ENCODE data around the gene COL4A6.

Gene COL4A6

DNA sequence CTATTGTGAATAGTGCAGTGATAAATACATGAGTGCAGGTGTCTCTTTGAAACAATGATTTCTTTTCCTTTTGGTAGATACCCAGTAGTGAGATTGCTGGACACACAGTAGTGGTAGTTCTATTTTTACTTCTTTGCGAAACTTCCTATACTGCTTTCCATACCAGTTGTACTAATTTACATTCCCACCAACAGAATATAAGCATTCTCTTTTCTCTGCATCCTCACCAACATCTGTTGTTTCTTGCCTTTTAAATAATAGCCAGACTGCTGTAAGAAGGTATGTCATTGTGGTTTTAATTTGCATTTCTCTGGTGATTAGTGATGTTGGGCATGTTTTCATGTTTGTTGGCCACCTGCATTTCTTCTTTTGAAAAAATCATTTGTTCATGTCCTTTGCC lies 105.9 kb downstream of the COL4A6 start:
- DNase-seq (ENCODE audit: low read depth in 2 of 3, low spot score in 1 of 3), result no peak

DNA sequence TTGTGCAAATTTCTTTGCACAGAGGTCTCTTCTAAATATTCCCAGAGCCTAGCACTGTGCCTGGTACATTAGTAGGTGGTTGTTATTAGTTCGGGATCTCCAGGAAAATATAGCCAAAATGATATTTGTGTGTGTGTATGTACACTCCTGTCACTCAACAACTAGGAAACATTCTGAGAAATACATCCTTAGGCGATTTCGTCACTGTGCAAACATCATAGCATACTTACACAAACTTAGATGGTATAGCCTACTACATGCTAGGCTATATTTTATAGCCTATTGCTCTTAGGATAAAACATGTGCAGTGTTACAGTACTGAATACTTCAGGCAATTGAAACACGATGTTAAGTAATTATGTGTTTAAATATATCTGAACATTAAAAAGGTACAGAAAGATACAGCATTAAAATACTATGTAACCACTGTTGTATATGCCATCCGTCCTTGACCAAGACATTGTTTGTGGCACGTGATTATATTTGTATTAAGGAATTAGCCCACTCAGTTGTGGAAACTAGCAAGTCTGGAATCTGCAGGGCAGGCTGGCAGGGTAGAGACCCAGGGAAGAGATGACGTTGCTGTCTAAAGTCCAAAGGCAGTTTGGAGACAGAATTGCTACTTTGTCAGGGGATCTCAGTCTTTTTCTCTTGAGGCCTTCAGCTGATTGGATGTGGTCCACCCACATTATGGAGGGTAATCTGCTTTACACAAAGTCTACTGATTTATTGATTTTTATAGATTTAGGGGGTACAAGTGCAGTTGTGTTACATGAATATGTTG lies 106.9 kb downstream of the COL4A6 start:
- DNase-seq (ENCODE audit: low read depth in 2 of 3, low spot score in 1 of 3), result no peak

DNA sequence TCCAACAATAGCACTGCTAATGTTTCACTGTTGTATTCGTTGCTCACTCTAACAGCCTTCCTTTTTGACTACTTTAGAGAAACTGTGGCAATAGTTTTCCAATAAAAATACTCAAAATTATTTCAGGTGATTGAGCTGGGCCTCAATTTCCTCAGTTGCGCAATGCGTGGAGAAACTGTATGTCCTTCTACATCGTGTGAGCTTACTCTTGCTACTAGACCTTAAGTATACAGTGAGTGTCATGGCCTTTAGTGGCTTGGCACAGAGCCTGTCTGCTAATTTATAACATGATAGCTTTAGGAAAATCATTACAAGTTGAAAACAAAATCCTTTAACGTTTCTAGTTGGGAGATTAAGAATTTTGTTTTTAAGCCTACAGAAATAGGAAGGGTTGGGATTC lies 114.5 kb downstream of the COL4A6 start:
- no peak for DNase-seq (ENCODE audit: low read depth in 2 of 3, low spot score in 1 of 3)

DNA sequence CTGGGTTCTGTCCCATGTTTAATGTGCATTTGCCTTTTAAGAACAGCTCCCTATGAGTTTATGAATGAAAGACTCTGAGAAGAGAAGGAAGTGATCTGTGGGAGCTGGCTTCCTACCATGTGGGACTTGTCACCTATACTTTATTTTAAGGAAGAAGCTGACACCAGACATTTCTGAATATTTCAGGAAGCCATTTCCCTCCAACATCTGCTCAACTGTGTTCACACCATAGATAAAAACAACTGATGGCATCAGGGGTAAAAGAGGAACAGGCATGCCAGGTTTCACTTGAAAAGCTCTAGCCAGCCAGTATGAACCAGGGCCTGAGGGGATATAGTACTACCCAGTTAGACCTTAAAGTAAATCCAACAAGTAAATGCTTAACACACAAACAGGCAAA lies 116.0 kb downstream of the COL4A6 start:
- DNase-seq (ENCODE audit: low read depth in 2 of 3, low spot score in 1 of 3), result no peak

DNA sequence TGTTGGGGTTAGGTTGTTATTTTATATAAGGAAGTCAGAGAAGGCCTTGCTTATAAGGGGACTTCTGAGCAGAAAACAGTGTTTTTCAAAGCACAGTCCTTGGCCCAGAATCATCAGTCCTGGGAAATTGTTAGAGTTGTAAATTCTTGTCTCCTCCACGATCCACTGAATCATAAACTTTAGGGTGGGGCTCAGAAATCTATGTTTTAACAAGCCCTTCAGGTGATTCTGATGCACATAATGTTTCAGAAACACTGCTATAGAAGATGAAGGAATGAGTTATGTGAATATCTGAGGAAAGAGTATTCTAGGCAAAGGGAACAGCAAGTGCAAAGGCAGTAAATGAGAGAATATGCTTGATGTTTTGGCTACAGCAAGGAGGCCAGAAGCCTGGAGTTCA lies 121.8 kb downstream of the COL4A6 start:
- DNase-seq (ENCODE audit: low read depth in 2 of 3, low spot score in 1 of 3), result no peak

DNA sequence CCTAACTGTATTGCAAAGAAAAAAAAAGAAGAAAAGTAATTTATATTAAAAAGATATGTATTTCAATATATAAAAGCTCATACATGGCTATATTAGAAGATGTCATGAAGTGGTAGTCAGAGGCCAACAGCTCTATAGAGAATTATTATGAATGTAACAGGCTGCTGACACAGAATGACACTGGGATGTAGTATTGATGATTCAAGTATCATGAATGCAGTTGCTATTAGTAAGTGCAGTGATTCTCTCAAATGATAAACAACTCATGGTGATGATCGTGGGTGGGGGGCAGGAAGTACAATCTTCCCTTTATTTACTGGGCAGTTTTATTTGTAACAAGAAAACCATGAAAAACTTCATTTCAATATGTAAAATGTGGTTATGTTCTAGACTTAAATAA lies 124.6 kb downstream of the COL4A6 start:
- no peak for DNase-seq (ENCODE audit: low read depth in 2 of 3, low spot score in 1 of 3)

DNA sequence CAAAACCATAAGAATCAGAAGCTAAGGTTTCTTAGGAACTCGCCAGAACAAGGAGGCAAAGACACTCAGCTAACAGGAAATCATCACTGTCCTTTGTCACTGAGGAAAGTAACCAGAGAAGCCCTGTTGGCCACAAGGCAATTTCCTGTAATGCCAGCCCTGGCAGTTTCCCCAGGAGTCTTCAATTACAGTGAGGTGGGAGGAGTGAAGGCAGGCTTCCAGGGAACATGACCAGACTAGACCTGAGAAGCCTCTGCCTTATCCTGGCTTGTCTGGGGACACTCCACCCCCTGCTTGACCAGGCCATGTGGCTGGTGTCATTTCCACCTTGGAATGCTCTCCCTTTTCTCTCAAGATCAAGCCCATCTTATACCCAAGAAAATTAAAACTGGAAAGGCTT lies 125.3 kb downstream of the COL4A6 start:
- DNase-seq (ENCODE audit: low read depth in 2 of 3, low spot score in 1 of 3), result no peak

DNA sequence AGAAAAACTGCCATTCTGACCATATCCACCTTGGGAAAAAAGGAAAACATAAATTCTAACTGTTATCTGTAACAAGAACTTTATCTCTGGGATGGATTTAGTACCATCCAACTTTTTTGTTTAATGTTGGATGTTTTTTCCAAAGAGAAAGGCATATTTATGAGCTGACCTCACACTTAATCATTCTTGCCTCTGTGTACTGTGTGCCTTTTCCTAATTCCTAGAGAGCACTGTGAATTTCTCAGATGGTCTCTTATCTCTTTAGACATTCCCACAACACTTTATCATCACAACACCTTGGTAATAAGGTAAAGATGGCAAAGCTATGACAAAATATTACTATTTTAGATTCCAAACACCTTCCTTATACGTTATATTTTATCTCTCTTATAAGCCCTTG lies 126.2 kb downstream of the COL4A6 start:
- no peak for DNase-seq (ENCODE audit: low read depth in 2 of 3, low spot score in 1 of 3)

DNA sequence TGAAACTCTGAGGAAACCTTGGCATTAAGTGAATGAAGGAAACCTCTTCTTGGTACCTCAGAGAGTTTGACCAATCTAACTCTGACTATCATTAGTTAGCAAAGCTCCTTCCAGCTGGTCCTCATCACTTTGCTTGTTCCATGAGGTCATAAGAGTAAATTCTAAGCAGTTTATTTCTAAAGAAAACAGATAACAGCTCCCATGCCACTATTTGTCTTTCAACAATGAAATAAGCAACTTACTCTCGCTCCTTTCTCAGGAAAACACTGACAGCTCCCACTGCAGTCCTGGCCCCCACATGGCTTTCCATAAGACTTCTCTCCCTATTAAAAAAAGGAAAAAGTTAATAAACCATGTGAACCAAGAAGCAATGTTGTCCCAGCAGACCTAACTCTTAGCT lies 127.7 kb downstream of the COL4A6 start:
- no peak for DNase-seq (ENCODE audit: low read depth in 2 of 3, low spot score in 1 of 3)

DNA sequence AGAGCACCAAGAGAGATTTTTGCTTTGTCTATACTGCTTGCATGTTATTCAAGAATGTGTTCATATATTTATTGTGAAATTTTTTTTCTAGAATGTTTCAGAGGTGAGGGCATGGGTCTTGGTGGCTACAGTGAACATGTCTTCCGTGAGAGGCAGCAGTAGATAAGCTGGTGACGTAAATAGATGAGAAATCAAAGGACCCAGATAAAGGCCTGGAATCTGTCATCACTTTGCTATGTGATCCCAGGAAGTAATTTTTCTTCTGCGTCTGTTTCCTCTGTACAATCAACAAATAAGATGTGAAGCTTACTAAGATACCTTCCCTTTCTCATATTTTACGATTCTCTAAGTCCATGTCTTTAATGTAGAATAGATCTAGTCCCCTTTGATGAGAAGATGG lies 129.1 kb downstream of the COL4A6 start:
- DNase-seq (ENCODE audit: low read depth in 2 of 3, low spot score in 1 of 3), result no peak

DNA sequence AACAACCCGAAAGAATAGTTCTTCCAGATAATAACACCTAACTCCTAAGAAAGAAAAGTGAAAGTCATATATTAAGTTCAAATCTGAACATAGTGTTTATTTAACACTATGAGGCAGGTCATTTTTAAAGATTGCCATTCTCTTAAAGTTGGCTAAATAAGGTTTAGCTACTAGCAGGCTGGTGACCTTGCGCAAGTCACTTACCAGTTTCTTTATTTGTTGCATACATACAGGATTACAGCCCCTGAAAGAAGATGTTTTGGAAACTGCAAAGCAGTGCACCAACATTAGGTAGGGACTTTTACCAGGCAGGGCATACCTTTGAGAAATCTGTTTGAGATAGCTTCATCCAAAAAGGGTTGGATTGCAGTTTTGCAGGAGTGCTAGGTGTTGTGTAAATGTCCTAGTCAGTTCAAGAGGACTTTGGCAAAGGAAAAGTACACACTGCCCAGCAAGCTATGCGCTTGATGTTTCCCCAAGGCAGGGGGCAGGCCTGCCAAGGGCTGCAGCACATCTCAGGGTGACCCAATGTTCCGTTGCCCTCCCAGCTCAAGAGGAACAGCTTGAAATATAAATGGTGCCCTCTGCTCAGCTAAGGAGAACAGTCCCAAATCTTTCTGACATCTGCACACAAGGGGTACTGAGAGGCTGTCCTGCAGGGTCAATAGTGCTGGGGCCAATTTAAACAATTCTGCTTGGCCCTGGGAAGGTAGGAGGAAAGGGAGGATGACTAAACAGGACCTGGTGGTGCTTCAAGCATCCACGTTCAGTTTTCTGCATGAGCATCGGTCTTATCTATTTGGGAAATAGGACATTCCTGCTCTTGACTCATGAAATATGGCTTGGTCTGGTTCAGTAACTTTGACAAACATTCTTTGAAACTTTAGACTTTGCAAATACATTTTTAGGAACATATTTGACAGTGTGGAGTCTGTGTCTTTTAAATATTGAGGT lies 130.8 kb downstream of the COL4A6 start:
- no peak for DNase-seq (ENCODE audit: low read depth in 2 of 3, low spot score in 1 of 3)

DNA sequence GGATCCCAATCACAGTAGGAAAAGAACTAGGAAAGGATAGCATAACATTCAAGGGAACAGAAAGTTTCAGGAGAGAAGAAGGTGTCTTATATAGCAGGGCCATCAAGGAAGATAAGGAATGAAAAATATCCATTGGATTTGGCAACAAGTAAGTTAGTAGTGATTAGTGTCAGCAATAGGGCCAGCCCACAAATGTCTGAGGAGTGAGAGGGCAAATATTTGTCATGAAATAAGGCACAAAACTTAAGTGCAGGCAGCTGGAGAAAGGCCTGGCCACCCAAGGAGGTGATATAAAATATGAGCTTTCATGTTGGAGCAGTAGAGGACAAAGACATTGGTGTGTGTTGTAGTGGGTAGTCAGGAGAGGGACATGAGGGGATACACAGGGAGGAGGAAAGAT lies 132.1 kb downstream of the COL4A6 start:
- DNase-seq (ENCODE audit: low read depth in 2 of 3, low spot score in 1 of 3), result no peak

DNA sequence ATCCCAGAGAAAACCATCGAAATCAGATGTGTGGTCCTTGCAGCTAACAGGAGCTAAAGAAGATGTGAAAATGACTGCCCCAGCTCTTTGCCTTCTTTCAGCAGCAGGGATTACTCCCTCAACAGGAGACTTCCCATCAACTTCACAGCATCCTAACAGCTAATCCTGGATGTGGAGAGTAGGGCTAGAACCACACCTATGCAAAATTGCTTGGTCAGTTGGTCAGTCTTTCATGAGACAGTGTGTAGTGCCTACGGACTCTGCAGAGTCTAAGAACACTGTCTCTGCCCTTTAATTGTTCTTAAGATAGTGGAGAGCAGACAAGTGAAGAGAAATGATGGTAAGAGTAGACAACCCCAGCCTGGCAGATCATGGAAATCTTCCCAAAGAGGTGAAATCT lies 133.5 kb downstream of the COL4A6 start:
- no peak for DNase-seq (ENCODE audit: low read depth in 2 of 3, low spot score in 1 of 3)

DNA sequence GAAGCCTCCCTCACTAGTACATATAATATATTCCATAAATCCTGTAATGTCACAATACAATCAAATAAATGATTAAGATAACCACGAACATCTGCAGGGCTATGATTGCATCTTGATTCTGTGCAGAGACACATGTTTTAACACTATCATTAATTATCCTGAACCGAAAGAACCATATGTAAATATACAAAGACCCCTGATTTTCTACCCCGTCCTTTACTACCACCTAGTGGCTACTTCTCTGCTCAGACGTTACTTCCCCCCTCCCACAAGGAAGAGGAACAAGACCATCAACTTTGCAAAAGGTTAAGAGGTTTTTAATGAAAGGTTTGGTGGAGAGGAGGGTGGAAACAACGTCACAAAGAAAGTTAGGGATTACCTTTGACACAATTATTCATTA lies 134.0 kb downstream of the COL4A6 start:
- no peak for DNase-seq (ENCODE audit: low read depth in 2 of 3, low spot score in 1 of 3)

DNA sequence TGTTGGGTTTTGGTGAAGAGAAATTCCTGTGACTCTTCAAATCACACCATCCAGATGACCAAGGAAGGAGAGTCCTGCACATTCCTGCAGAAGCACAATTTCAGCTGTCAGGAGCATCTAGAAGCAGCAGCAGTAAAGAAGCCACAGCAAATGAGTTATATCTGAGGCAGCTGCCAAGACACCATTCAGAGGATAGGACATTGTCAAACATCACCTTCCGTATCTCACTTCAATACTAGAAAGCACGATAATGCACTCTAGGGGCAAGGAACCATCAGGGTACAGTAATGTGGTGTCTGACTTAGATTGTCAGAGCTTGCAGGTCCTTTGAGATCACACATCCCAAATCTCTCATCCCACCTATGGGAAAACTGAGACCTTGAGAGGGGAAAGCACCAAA lies 134.5 kb downstream of the COL4A6 start:
- no peak for DNase-seq (ENCODE audit: low read depth in 2 of 3, low spot score in 1 of 3)

DNA sequence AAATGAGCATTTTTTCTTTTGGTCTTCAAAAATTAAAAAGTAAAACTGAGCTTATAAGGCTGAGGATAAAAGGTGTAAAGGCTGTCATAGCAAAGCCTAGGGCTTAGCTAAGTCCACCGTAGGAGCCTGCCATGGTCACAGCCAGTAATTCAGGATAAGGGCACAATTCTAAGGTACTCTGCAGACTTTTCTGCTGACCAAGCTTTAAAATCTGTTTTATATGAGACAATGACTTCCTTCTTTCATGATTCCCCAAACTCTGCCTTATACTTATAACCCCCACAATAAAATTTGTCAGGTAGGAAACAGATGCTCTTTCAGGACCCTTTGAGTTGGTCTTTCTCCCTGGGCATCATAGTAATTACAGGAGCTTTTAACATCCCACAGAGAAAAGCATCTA lies 138.5 kb downstream of the COL4A6 start:
- DNase-seq (ENCODE audit: low read depth in 2 of 3, low spot score in 1 of 3), result no peak

DNA sequence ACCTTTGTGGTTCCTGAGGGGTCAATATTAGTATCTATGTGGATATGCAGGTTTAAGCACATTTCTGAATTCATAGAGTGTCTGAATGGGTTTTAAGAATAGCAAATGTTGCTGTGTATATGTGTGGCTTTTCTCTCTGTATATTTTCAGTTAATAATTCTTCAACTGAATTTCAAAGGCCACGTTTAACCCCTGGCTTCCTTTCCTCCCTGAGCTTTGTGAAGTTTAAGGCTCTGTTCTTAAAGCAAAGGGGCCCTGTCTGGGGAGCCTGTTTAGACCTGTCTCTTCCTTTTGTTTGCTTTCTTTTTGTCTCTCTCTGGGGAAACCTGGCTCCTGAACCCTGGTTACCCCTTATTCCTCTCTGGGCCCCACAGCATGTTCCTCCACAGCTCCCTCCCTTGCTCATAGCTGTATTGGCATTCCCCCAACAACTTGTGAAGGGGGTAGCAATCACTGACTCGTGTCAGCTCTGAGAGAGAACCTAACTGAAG lies 139.1 kb downstream of the COL4A6 start:
- no peak for DNase-seq (ENCODE audit: low read depth in 2 of 3, low spot score in 1 of 3)

DNA sequence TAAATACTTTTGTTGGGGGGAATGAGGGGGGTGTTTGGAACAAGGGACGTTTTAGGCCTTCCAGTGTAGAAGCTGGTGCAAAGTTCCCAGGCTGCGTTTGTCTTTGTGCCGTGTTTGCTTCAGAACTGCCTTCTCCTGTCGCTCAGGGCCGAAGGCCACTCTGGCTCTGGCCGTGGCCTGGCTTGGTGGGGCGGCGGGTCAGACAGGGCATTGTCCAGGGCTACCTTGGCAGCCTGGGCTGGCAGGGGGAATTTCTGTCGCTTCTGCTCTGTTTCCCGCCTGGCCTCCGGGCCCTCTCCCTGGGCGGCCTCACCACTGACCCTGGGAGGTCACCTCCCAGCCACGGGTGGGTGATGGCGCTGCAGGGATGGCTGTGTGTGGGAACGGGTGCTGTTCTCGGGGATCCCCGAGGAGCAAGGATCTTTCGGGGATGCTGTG lies 140.0 kb downstream of the COL4A6 start:
- no peak for DNase-seq (ENCODE audit: low read depth in 2 of 3, low spot score in 1 of 3)

DNA sequence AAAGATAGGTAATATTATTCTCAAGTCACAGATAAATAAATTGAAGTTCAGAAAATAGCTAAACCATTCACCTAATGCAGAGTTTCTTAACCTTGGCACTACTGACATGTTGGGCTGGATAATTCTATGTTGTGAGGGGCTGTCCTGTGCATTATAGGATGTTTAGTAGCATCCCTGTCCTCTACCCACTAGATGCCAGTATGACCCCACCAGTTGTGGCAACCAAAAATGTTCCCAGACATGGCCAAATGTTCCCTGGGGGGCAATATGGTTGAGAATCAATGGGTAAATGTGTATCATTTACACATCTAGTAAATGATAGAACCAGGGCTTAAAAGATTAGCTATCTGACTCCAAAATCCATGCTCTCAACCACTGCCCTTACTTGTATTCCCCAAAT lies 140.9 kb downstream of the COL4A6 start:
- no peak for DNase-seq (ENCODE audit: low read depth in 2 of 3, low spot score in 1 of 3)

DNA sequence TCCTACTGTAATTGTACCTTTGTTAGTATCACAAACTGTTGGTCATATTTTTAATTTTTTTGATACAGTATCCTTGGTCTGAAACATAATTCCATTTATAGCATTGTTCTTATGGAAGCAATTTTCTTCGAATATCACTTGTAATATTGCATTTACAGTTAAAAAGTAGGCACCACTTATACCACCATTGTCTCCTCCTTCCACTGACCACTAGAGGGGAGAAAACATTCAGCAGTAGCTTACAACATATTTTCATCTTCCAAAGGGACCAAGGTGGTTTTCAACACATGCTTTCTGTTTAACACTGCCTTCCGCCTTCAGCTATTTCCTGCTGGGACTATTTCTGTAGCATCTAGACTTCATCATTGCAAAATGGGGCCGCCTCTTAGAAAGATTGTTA lies 146.2 kb downstream of the COL4A6 start:
- no peak for DNase-seq (ENCODE audit: low read depth in 2 of 3, low spot score in 1 of 3)

DNA sequence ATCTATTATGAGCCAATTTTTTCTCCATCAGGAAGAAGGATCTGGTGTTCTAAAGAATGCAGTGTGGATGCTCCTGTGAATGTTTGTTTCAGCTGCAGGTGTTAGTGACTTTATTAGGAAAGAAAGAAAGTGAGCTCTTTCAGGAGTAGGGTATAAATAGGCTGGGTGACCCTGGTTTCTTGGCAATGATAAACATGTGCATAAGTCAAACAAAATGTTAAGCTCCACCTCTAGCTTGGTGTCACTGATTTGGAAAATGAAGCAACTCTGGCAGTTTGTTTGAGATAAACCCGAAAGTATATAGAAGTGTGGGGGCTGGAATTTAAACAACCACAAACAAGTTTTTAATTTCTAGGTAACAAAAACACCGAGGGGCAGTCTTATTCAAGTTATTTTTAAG lies 152.3 kb downstream of the COL4A6 start:
- no peak for DNase-seq (ENCODE audit: low read depth in 2 of 3, low spot score in 1 of 3)

DNA sequence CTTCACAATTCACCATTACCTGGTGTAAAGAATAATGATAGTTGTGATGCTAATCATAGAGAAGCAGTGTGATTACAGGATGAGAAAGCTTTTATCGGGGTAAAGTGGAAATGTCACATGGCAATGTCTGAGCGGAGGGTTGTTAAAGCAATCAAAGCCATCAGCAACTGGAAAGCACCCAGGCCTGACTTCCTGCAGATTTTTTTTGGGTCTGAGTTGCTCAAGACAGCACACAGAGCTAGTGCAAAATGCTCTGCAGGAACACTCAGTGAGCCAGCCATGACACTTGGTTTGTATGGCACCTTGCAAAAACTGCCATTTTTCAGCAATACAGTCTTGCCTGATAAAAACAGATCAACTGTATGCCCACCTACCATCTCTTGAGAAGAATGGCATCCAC lies 152.9 kb downstream of the COL4A6 start:
- no peak for DNase-seq (ENCODE audit: low read depth in 2 of 3, low spot score in 1 of 3)

Data from stimulated activated CD4-positive, alpha-beta T cell treated with anti-CD3 and anti-CD28 coated beads, Interleukin-12 subunit alpha, Interleukin-12 subunit beta, amount 100 ng/mL, for 48 hours (primary cell).